Smooth muscle cell (in vitro differentiated cells): Measurements from ENCODE around the gene BCL2L13. TPM values are rescaled to one million over a fixed set of nuclear protein-coding genes. Genes with fewer than 3 reads are reported as not detected.

Source experiments
- DNase-seq: peaks from one replicate; lab custom pipeline; 2025; ENCODE audit not compliant: unreplicated experiment; lab: John Stamatoyannopoulos, UW
- H2AFZ ChIP-seq: fragments of 200-600 bp; sonication (generic); 2 replicates; pipeline ENCODE4 v1.6.0; 2016; ENCODE audit warnings: antibody characterized with exemption, low read depth, mild to moderate bottlenecking
- H3F3A ChIP-seq: fragments of 200-600 bp; sonication (generic); 2 replicates; pipeline ENCODE4 v1.6.0; 2017; ENCODE audit warnings: antibody characterized with exemption, low read depth
- H3K27ac ChIP-seq: fragments of 200-600 bp; sonication (generic); 2 replicates; pipeline ENCODE4 v1.5.1; 2016; ENCODE audit warnings: low read depth, mild to moderate bottlenecking
- H3K27me3 ChIP-seq: fragments of 200-600 bp; sonication (generic); 2 replicates; pipeline ENCODE4 v1.6.1; 2016; ENCODE audit warnings: low read depth, mild to moderate bottlenecking
- H3K36me3 ChIP-seq: fragments of 200-600 bp; sonication (generic); 2 replicates; pipeline ENCODE4 v1.5.1; 2016; ENCODE audit warnings: low read depth
- H3K4me1 ChIP-seq: fragments of 200-600 bp; sonication (generic); 2 replicates; pipeline ENCODE4 v1.5.1; 2016; ENCODE audit warnings: low read depth
- H3K4me2 ChIP-seq: fragments of 200-600 bp; sonication (generic); 2 replicates; pipeline ENCODE4 v1.6.0; 2016; ENCODE audit warnings: mild to moderate bottlenecking
- H3K4me3 ChIP-seq: fragments of 200-600 bp; sonication (generic); 2 replicates; pipeline ENCODE4 v1.5.1; 2016; ENCODE audit warnings: mild to moderate bottlenecking
- H3K79me2 ChIP-seq: fragments of 200-600 bp; sonication (generic); 2 replicates; pipeline ENCODE4 v1.6.0; 2016; ENCODE audit warnings: low read depth, mild to moderate bottlenecking
- H3K9ac ChIP-seq: fragments of 200-600 bp; sonication (generic); 2 replicates; pipeline ENCODE4 v1.6.0; 2016; ENCODE audit warnings: low read depth
- H3K9me3 ChIP-seq: fragments of 200-600 bp; sonication (generic); replicated peaks from 2 replicates; pipeline ENCODE4 v1.5.1; 2016; ENCODE audit warnings: low read depth
- H4K20me1 ChIP-seq: fragments of 200-600 bp; sonication (generic); 2 replicates; pipeline ENCODE4 v1.6.0; 2016; ENCODE audit warnings: low read depth
- WGBS: methylation state at CpG from one replicate; pipeline ENCODE4 v1.1.7; 2016; ENCODE audit warnings: low lambda C conversion rate; 5-methylcytosine and 5-hydroxymethylcytosine counted together
- polyA plus RNA-seq: library from polyadenylated mRNA; unstranded; fragments of >200 nt; fragmentation: Nextera tagmentation; extraction: Ambion mirVana; gene quantifications from 2 replicates; pipeline ENCODE4 v1.2.1, GENCODE V29; 2016
- total RNA-seq: library from RNA; depleted of rRNA; stranded (reverse); fragments of >200 nt; gene quantifications from 2 replicates; pipeline ENCODE4 v1.2.3, GENCODE V29; 2014
- TF ChIP-seq, protein P1 (sequence below): fragments of 200-600 bp; sonication (generic); IDR thresholded peaks from 2 replicates; pipeline ENCODE4 v1.5.1; 2017; ENCODE audit warnings: borderline replicate concordance, mild to moderate bottlenecking, antibody characterized with exemption; ENCODE audit not compliant: insufficient read depth, poor library complexity, severe bottlenecking

The BCL2L13 gene
- total and polyA plus RNA-seq, 2 experiments from 2014 or later, result 16.7 to 27.0 TPM

- Histone ChIP-seq H3K79me2 (peaks cover 44% of the 10 kb centered on the region), H3K4me3 (peak overlapping the region; percentile 91), H3K4me1 (peaks cover 13% of the 10 kb centered on the region), H2AFZ (peak overlapping the region; percentile 14), H3K36me3 (no peaks in the 10 kb centered on the region), H3F3A (no peaks in the 10 kb centered on the region), H4K20me1 (peaks cover 30% of the 10 kb centered on the region), H3K4me2 (peak overlapping the region; percentile 87), H3K27ac (peak overlapping the region; percentile 94), H3K9ac (peak overlapping the region; percentile 98), H3K9me3 (no peaks in the 10 kb centered on the region), H3K27me3 (no peaks in the 10 kb centered on the region)
- DNase-seq, result no peak
- 0% methylated on average over 1 of the region's 1 CpG for WGBS
- TF ChIP-seq, protein P1, sequence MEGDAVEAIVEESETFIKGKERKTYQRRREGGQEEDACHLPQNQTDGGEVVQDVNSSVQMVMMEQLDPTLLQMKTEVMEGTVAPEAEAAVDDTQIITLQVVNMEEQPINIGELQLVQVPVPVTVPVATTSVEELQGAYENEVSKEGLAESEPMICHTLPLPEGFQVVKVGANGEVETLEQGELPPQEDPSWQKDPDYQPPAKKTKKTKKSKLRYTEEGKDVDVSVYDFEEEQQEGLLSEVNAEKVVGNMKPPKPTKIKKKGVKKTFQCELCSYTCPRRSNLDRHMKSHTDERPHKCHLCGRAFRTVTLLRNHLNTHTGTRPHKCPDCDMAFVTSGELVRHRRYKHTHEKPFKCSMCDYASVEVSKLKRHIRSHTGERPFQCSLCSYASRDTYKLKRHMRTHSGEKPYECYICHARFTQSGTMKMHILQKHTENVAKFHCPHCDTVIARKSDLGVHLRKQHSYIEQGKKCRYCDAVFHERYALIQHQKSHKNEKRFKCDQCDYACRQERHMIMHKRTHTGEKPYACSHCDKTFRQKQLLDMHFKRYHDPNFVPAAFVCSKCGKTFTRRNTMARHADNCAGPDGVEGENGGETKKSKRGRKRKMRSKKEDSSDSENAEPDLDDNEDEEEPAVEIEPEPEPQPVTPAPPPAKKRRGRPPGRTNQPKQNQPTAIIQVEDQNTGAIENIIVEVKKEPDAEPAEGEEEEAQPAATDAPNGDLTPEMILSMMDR, result no peak
Measured at GRCh38 chr22:17629173-17629489, 9.4 kb upstream of the BCL2L13 start.

GRCh38 chr22:17629641-17630040 is 8.9 kb upstream of the BCL2L13 start:
- no peak overlapping the region for H3K9ac ChIP-seq
- peak overlapping the region; percentile 14 for H2AFZ ChIP-seq

GRCh38 chr22:17631076-17631565 is 7.4 kb upstream of the BCL2L13 start:
- WGBS, result 98% methylated on average over 9 of the region's 9 CpGs
- no peak overlapping the region for H3K27ac ChIP-seq

More at GRCh38 chr22:17629641-17630040, 8.9 kb upstream of the BCL2L13 start:
- Histone ChIP-seq H3K36me3 (no peaks in the 10 kb centered on the region), H3K4me1 (peaks cover 13% of the 10 kb centered on the region), H3K4me2 (peak overlapping the region; percentile 87), H3K27ac (no peak overlapping the region), H3K9me3 (no peaks in the 10 kb centered on the region), H3K27me3 (no peaks in the 10 kb centered on the region), H4K20me1 (peaks cover 25% of the 10 kb centered on the region), H3F3A (no peaks in the 10 kb centered on the region), H3K4me3 (peak overlapping the region; percentile 91), H3K79me2 (peaks cover 39% of the 10 kb centered on the region)
- TF ChIP-seq, protein P1, result no peak
- DNase-seq, result no peak
- WGBS, result 96% methylated on average over 7 of the region's 7 CpGs

More at GRCh38 chr22:17631076-17631565, 7.4 kb upstream of the BCL2L13 start:
- Histone ChIP-seq H3K79me2 (peaks cover 24% of the 10 kb centered on the region), H4K20me1 (peaks cover 11% of the 10 kb centered on the region), H3K36me3 (no peaks in the 10 kb centered on the region), H3K9ac (no peak overlapping the region), H3K4me3 (no peak overlapping the region), H2AFZ (no peak overlapping the region), H3K4me1 (peaks cover 13% of the 10 kb centered on the region), H3F3A (no peaks in the 10 kb centered on the region), H3K9me3 (no peaks in the 10 kb centered on the region), H3K27me3 (no peaks in the 10 kb centered on the region), H3K4me2 (no peak overlapping the region)
- DNase-seq, result no peak
- TF ChIP-seq, protein P1, result no peak
